Fibroblast of mammary gland (primary cell): Measurements from ENCODE around the gene UNC5A.
A peak's percentile ranks its signal among the peaks of the same experiment; 100 is the strongest.

Source experiments
- DNase-seq: peaks from one replicate; pipeline ENCODE4 v3.0.0-alpha.2; 2010; ENCODE audit warnings: low read depth
- H3K4me3 ChIP-seq: 2 replicates; pipeline ENCODE4 v1.5.1; 2011; ENCODE audit warnings: low read depth, mild to moderate bottlenecking, low read length, moderate library complexity; ENCODE audit not compliant: control insufficient read depth
- CTCF ChIP-seq: conservative IDR thresholded peaks from 2 replicates; pipeline ENCODE4 v1.5.1; 2011; ENCODE audit warnings: low read depth, low read length, inconsistent platforms; ENCODE audit not compliant: control insufficient read depth, insufficient read depth

The UNC5A gene

DNA sequence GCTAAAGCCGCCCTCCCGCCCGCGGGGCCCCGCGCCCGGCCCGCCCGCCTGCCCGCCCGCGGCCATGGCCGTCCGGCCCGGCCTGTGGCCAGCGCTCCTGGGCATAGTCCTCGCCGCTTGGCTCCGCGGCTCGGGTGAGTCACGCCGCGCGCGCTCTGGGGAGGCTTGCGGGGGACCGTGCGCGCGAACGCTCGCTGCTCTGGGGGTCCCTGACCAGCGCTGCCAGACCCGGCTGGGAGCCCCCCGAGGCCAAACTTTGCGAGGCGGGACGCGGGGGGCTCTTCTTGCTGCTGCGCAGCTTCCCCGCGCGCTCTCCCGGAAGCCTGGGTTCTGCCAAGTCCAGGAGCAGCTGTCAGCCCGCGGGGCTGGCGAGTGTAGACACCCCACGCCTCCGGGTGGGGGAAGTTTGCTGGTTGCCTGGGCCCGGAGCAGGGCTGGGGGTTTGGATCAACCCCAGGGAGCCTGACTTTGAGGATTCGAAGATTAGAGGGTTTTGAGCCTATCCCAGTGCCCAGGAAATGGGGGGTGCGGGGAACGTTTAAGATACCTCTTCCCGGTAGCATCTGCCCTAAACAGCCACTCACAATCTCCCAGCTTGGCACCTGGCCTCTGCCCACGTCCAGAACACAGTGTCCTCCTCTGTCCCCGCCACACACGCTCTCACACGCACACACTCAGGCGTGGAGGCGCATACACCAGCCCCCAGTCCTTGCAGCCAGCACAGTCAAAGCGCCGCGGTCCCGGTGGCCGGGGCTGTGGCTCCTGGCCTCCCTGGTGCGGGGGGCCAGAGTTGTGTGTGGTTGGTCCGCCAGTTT is 535 bp downstream of the UNC5A start:
- no peak for DNase-seq
- H3K4me3 ChIP-seq = no peak overlapping the region
- no peak for TF ChIP-seq CTCF

DNA sequence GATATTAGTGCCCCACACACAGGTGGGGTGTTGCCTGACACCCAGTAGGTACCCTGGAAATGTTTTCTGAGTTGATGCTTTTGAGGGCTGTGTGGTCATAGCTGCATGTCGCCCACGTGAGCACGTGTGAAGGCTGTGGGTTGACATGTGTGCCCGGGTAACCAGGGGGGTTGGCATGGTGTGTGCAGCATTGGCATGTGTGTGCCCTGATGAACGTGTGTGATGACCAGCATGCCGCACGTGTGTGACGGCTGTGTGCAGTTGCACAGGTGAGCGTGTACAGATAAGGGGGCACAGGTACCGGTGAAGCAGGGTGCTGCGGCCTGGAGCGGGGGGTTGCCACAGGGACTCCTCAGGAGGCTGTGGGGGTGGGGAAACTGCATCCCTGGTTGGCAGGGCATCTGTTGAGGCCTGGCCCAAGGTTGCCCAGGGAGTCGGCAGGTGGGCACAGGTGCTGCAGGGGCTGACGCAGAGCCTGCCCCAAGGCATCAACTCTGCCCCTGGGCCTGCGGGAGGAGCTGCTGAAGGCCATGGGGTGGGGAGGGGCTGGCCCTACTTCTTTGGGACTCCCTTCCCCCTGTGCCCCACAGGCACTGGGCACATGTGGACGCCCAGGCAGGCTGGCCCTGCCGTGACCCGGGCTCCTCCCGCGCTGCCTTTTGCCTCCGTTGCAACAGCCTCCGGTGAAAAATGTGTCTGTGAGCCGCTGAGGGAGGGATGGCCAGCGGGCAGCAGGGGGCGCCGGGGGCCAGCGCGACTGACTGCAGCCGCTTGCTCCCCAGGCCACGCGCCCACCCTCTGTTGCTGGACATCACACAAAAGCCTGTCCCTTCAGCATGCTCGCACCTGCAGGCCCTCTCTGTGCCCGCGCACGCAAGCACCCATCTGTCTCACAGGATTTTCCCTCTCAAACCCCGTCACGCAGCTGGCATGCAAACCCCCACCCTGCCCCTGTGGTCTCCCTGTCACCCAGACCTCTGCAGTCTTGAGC is 2.2 kb downstream of the UNC5A start:
- H3K4me3 ChIP-seq = no peak overlapping the region
- DNase-seq = peak; percentile 14
- TF ChIP-seq CTCF = no peak

DNA sequence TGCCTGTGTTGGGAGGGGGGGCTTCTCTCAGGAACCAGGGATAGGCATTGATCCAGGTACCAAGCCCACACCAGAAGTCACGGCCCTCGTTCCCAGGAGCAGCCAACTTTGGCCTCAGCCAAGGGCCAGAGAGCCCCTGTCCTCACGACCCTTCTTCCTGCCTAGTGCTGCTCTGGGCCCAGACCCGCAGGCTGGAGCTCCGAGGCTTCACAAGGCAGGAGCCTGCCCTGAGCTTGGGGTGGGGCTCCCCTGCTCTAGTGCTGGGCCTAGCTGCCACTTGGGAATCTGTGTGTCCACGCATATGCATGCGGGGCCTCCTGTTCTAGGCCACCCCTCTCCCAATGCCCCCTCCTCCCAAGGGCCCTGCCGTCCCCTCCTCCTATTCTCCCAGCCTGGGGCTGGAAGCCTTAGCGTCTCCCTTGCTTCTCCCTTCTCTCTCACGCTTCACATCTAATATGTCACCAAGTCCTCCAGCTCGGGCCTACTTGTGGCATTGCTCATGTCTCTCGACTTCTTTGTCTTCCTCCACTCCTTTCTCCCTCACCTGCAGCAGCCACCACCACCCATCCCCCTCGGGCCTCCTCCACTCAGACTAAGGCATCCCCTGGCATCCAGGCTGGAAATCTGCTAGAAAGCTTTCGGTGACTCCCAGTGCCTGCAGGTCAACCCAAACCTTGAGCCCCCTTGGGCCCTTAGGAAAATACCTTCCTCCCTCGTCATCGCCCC is 3.4 kb downstream of the UNC5A start:
- TF ChIP-seq CTCF = no peak
- no peak for DNase-seq
- no peak overlapping the region for H3K4me3 ChIP-seq

DNA sequence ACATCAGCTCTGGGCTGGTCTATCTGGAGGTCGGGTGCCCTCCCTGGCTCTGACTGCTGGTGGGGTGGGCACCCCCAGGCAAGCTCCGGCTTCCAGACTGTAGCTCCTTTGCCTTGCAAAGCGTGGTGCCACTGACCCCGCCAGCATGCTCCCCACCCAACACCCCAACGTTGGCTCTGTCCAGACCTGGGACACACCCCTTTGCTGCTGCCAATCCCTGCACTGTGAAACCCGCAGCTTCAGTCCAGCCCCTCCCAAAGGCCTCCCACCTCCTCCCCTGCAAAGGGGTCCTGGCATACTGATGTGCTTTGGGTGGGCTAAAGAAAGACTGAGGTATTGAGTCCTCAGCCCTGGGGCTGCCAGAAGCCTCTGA is 3.9 kb downstream of the UNC5A start:
- no peak for DNase-seq
- TF ChIP-seq CTCF = no peak
- H3K4me3 ChIP-seq = no peak overlapping the region

GRCh38 chr5:176814836-176815438 is 4.6 kb downstream of the UNC5A start:
- no peak for DNase-seq
- TF ChIP-seq CTCF = no peak
- no peak overlapping the region for H3K4me3 ChIP-seq

DNA sequence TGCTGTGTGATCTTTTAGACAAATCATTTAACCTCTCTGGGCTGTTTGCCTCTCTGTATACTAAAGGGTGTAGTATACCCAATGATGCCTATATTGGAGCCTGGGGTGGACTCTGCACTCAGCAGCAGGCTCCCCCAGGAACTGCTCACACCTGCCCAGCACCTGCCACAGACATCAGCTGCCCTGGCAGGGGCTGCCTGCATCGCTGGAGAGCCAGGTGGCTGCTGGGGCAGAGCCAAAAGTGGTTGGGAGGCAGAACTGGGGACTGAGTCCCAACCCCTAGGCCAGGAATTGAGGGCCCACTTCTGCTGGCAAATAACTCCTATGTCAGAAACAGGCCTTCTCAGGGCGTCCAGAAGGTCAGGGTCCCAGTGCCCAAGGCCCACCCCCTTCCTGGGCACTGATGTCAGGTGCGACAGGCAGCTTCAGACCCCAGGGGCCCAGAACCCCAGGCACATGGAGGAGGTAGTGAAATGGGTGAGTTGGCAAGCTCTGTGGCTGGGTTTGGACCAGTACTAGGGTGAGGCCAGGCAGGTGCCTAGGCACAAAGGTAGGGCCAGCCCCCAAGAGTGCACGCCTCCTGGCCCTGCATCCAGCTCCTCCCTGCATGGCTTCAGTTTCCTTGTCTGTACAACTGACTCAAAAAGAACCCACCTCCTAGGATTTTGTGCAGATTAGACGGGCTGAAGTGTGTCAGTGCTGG is 5.8 kb downstream of the UNC5A start:
- H3K4me3 ChIP-seq = no peak overlapping the region
- no peak for DNase-seq
- no peak for TF ChIP-seq CTCF
